AG08396 (cell line): Measurements from ENCODE around the gene FEM1B.
"Not testable (repeated sequence)": the region's sequence is repeated elsewhere in the genome, so short reads cannot be mapped to it uniquely, and the experiment has no call there.

ENCODE experiments used
- DNase-seq: peaks from one replicate; pipeline ENCODE4 v3.0.0; 2012; ENCODE audit warnings: low spot score, mixed read lengths

Gene FEM1B

DNA sequence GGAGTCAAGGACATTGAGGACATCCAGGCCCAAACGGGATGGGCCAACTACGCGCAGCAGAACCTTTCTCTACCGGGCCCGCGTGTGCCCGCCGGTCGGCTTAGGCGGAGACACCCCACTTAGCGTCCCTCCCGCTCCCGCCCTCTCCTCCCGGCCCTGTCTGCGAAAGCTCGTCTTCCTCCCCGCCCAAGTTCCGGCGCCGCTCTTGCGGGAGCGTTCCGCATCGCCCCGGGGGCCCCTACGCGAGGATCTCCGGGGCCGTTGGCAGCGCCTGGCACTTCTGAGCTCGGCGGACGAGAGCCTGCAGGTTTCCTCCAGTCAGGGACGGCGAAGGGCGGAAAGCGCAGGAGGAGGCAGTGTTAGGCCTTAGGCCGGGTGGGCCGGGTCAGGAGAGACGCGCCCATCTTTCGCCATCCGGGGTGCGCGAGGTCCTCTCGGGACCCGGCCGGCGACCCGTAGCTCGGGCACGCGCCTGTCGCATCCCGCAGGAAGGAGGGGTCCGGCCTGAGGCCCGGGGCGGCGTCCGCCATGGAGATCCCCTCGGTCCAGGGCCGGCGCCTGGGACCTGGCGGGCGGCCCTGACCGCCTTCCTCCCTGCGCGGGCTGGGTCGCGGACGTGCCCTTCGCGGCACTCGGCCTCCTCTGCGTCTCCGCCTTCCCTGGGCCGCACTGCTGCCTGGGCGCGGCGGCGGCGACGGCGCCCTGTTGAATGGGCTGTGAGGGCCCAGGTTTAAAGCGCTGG, at the start of gene FEM1B:
Gene FEM1B, plus strand, starts transcription at position 143 of the 742 bp plus-strand sequence. CDS start 673 bp downstream, outside the sequence.
- DNase-seq: peak; percentile 90

- DNase-seq: peak; percentile 35
Measured at GRCh38 chr15:68228143-68228970, 49.2 kb upstream of the FEM1B start.

- DNase-seq: no peak
Measured at GRCh38 chr15:68228971-68229385, 48.6 kb upstream of the FEM1B start.

DNA sequence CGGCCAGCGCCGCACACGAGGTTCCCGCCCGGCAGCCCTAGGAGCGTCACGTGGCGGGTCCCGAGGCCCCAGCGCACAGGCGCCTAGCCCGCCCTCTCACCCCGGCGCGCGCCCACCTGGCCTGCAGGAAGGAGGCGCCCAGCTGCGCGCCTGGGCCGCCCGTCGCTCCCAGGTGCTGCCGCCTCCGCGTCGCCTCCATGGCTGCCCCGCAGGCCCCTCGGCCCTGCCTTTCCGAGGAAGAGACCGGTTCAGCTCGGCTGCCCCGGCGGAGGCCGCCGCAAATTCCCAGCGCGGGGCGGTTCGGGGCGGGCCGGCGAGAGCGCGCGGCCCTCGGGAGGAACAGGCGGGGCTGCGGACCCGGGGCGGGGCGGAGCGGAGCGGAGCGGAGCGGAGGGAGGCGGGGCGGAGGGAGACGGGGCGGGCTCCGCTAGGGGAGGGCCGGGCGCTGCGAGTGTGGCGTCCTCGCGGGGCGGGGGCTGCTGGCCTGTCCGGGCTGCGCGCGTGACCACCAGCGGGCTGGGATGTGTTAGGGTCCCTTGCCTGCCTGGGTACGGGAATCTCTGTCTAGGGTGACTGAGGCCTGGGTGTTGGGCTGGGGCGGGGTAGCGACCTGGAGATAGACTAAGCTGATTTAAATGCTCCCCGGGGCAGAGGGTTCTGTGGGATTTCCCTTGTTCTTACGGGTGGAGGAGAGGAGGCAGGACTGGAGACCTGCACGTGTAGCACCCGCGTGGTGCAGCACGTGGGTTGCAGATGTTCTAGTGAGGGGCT, 48.0 kb upstream of the FEM1B start, which contains the start of gene CLN6:
Gene CLN6, minus strand, starts transcription at position 343 of the 771 bp plus-strand sequence. Its CDS starts 144 bp downstream, at position 199.
- DNase-seq: peak; percentile 98

DNA sequence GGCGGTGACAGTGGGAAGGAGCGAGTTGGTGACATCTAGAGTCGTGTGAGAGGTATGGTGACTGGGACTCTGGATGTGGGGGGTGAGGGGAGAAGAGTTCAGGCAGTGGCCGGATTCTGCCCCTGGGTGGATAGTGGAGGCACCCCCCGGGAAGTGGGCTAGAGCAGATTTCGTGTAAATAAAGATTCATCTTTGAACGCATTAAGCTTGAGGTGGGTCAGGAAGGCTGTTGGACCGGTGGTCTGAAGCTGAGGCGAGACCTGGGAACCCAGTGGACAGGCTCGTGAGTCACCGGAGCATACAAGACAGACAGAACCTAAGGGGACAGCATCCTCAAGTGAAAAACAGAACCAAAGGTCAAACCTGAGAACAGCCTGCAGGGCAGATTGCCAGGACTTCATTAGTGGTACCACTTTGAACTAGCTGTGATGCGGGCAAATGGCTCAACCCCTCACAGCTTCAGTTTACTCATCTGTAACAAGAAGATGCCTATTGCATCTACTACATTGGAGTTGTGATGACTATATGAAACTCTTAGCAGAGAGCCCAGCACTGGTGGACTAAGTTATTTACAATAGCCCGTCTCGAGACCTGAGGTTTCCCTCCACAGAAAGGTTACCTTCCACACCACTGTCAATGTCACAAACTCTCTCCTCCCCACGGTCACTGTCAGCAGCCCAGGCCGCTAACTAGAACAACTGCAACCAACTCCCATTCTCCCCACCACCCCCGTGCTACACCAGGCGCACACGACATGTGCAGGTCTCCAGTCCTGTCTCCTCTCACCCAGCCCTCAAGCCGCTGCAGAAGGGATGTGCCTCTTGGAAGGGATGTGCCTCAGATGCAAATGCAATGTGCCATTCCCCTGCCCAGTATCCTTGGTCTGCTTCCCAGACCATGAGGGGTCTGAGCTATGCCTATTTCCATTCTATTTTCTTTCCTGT, 47.1 kb upstream of the FEM1B start:
- no peak for DNase-seq

GRCh38 chr15:68231102-68231818, 46.3 kb upstream of the FEM1B start:
- no peak for DNase-seq

GRCh38 chr15:68232449-68232848, 45.1 kb upstream of the FEM1B start:
- no peak for DNase-seq

DNA sequence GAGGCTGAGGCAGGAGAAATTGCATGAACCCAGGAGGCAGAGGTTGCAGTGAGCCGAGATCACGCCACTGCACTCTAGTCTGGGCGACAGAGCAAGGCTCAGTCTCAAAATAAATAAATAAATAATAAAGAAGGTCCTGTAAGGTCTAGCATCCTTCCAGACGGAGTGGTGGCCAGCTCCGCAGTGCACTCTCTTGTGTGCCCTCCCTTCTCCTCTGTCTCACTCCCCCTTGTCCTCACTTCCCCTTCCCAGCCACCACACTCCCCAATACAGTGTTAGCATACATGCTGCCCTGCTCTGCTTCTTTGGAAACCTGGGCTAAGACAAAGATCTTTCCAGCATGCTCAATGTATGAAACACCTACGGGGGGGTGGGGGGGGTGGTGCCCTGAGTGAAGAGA, 44.6 kb upstream of the FEM1B start:
- no peak for DNase-seq

DNA sequence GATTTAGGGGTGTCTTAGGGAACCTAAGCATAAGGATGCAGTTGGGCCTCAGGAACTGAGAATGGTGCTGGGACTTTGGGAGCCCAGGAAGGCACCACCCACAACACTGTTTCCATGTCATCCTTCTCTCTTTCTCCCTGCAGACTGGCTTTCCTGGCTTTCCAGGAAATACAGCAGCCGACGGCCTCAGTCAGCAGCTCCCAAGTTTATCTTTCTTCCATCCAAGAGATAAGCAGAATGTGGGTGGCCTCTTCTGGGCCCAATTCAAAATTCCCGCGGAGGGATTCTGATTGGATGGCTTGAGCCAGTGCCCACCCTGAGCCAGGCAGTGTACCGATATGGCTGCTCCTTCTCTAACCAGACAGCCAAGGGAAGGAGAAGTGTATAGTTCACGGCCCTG, 43.5 kb upstream of the FEM1B start:
- DNase-seq: no peak

- not testable (repeated sequence) for DNase-seq
Measured at GRCh38 chr15:68234520-68234919, 43.0 kb upstream of the FEM1B start.

DNA sequence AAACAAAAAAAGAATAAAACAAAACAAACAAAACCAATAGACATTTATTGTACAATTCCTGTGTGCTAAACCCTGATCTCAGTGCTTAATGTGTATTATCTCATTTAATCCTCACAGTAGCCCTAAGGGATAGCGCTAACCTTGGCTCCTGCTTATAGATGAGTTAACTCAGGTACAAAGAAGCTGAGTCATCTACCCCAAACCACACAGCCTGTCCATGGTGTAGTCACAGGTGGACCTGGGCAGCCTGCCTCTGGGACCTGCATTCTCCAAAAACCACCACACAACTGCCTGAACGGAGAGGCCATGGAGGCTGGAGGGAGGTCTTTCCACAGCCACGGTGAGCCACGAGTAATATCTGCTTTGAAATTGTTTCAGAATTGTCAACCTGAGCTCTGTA, 42.5 kb upstream of the FEM1B start:
- no peak for DNase-seq

- DNase-seq: no peak
Measured at GRCh38 chr15:68239025-68239424, 38.5 kb upstream of the FEM1B start.

DNA sequence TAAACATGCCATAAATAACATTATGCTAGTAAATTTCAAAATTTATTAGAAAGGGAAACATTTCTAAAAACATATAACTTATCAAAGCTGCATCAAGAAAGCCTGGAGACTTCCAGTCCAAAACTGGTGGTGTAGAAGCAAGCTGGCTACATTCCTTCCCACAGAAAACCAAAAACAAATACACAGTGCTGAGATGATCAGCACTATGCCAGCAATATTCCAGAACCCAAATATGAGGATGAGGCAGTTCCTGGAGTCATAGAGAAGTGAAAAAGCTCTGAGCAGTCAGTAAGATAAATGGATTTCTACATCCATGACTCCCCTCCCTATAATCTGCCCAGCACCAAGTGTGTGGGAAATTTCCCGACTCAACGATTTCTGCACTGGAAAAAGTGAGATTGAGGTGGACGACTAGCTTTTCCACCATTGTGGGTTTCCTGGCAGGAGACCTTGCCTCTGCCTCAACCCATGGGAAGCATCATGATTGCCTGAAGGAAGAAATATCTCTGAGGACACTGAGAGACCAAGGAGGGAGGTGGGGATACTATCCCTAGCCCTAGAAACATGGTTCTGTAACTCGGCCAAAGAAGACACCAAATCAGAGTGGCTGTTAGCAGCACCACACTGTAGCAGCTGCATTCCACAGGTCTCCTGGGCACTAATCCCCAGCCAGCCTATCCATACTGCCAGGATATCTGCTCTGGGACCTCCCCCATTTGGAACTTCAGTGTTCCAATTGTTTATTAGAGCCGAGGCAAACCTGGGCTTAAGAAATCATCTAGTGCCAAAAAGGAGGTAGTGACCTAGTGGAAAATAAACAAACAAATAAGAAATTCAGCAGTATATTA, 36.2 kb upstream of the FEM1B start:
- DNase-seq: no peak

- no peak for DNase-seq
Measured at GRCh38 chr15:68244235-68244634, 33.3 kb upstream of the FEM1B start.

DNA sequence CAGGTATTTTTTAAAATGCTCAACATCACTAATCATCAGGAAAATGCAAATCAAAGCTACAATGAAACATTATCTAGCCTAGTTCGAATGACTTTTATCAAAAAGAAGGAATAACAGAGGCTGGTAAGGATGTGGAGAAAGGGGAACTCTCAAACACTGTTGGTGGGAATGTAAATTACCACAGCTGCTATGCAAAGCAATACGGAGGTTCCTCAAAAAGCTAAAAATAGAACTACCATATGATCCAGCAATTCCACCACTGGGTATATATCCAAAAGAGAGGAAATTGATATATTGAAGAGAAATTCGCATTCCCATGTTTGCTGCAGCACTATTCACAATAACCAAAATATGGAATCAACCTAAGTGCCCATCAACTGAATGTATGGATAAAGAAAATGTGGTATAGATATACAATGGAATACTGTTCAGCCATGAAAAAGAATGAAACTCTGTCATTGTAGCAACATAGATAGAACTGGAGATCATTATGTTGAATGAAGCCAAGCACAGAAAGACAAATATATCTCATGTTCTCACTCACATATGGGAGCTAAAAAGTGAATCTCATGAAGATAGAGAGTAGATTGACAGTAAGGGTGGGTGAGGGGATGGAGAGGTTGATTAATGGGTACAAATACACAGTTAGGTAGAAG, 28.4 kb upstream of the FEM1B start:
- DNase-seq: no peak

DNA sequence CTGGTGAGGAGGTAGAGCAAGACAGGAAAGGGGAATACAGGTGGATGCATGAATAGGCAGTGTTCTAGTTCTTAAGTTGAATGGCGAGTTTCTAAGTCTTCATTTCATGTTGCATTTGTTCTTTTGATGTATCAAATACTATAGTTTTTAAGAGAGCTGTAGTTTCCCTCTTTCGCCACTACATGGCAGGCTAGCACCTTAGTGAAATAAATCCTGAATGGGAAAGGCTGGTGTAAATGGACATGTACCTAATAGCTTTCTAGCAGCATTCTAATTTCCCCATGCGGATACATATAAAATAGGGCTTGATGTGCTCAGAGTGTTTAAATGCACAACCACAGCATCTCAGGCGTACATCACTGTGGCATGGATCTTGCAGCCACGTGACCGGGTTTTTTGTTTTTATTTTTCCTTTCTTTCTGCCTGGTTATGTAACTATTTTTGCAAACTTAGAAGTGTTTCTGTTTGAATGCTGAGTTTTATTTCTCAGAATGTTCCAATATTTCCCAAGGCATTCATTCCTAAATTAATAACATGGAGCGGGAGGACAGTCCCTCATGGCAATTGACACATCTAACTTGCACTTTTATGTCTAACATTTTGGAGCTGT, 24.5 kb upstream of the FEM1B start:
- peak; percentile 68 for DNase-seq

GRCh38 chr15:68256675-68257450, 20.7 kb upstream of the FEM1B start:
- DNase-seq: peak; percentile 69

- DNase-seq: no peak
Measured at GRCh38 chr15:68258692-68259091, 18.9 kb upstream of the FEM1B start.
